Measurements from ENCODE around the gene ATL1. TPM values are rescaled to one million over a fixed set of nuclear protein-coding genes. Genes with fewer than 3 reads are reported as not detected.
A peak's percentile ranks its signal among the peaks of the same experiment; 100 is the strongest.

ATL1 gene
- total and polyA plus RNA-seq, 2 of the 13 experiments (the other 11 are each of a cell fraction or from before 2014, with no cell fraction given) = 0.60 to 0.65 TPM

DNA sequence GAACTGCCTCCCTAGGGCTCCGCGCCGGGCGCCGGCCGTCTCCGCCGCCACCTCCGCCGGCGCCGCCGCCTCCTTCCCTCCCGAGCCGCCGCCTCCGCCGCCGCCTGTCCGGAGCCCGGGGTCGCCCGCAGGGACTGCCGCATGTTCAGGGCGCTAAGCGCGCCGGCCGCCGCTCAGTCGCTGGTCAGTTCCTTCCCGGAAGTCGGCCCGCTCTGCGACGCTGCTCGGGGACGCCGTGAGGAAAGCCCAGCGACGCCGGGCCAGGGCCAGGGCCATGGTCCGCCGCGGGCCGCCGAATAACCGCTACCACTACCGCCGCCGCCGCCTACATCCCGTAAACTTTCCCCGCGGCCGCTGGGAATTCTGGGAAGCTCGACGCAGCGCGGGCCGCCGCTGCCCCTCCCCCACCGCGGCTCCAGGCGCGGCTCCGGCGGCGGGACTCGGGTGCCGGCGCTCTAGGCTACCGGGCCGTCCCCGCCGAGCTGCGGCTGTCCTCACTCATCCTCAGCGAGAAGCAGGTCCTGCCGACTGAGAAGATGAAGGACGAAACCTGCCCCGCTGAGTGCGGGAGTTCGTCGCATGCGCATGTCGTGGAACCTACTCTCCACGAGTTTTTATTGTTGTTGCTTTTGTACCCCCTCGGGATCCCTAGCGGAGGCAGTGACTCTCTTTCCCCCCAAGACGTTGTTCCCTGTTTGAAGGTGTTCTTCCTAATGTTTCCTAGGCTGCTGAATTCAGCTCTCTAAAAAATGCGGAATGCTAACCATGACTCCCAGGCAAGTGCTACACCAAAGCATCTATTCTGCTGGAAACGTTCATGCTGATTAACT lies 108.3 kb downstream of the ATL1 start, which contains the start of gene SAV1 (continued):
- TF ChIP-seq NR3C1 (CRISPR knock-in tag; IDR thresholded peaks at IDR 0.05) = no peak
- no peak for TF ChIP-seq ZNF136 (CRISPR knock-in tag; IDR thresholded peaks at IDR 0.05; ENCODE audit: low read depth)
- no peak for TF ChIP-seq TBL1XR1 (IDR thresholded peaks at IDR 0.05; ENCODE audit: borderline replicate concordance, low read length, partially characterized antibody)
- TF ChIP-seq CHCHD3 (CRISPR knock-in tag; IDR thresholded peaks at IDR 0.05) = no peak
- TF ChIP-seq SAP130 (CRISPR knock-in tag; IDR thresholded peaks at IDR 0.05; ENCODE audit: low read depth) = peak; percentile 85
- TF ChIP-seq ISX (CRISPR knock-in tag; conservative IDR thresholded peaks at IDR 0.05) = peak; percentile 69; the same call in 1 of the 2 replicates
- no peak for TF ChIP-seq ZNF530 (CRISPR knock-in tag; IDR thresholded peaks at IDR 0.05; ENCODE audit: low read depth)
- no peak for TF ChIP-seq CREB1 (IDR thresholded peaks at IDR 0.05)
- TF ChIP-seq CREB1 (CRISPR knock-in tag; IDR thresholded peaks at IDR 0.05) = no peak
- 0 out of 2 replicates have a peak, but pooled peaks have one; percentile 45 for TF ChIP-seq ZNF614 (CRISPR knock-in tag; IDR thresholded peaks at IDR 0.05; ENCODE audit: borderline replicate concordance)
- no peak for TF ChIP-seq PHF5A (CRISPR knock-in tag; IDR thresholded peaks at IDR 0.05; ENCODE audit: low read depth, unreplicated experiment)
- TF ChIP-seq ZFP36L2 (CRISPR knock-in tag; IDR thresholded peaks at IDR 0.05) = no peak
- no peak for TF ChIP-seq ZNF326 (CRISPR knock-in tag; IDR thresholded peaks at IDR 0.05; ENCODE audit: borderline replicate concordance)
- TF ChIP-seq, protein P1, sequence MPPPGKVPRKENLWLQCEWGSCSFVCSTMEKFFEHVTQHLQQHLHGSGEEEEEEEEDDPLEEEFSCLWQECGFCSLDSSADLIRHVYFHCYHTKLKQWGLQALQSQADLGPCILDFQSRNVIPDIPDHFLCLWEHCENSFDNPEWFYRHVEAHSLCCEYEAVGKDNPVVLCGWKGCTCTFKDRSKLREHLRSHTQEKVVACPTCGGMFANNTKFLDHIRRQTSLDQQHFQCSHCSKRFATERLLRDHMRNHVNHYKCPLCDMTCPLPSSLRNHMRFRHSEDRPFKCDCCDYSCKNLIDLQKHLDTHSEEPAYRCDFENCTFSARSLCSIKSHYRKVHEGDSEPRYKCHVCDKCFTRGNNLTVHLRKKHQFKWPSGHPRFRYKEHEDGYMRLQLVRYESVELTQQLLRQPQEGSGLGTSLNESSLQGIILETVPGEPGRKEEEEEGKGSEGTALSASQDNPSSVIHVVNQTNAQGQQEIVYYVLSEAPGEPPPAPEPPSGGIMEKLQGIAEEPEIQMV (CRISPR knock-in tag; IDR thresholded peaks at IDR 0.05; ENCODE audit: low read depth) = peak; percentile 80; the same call in 1 of the 2 replicates
- no peak for TF ChIP-seq SSRP1 (CRISPR knock-in tag; IDR thresholded peaks at IDR 0.05)
- TF ChIP-seq, protein P2, sequence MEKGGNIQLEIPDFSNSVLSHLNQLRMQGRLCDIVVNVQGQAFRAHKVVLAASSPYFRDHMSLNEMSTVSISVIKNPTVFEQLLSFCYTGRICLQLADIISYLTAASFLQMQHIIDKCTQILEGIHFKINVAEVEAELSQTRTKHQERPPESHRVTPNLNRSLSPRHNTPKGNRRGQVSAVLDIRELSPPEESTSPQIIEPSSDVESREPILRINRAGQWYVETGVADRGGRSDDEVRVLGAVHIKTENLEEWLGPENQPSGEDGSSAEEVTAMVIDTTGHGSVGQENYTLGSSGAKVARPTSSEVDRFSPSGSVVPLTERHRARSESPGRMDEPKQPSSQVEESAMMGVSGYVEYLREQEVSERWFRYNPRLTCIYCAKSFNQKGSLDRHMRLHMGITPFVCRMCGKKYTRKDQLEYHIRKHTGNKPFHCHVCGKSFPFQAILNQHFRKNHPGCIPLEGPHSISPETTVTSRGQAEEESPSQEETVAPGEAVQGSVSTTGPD (CRISPR knock-in tag; IDR thresholded peaks at IDR 0.05) = no peak
- no peak for TF ChIP-seq NFE2 (CRISPR knock-in tag; IDR thresholded peaks at IDR 0.05)
- TF ChIP-seq POGZ (CRISPR knock-in tag; IDR thresholded peaks at IDR 0.05) = peak; percentile 59; the same call in 1 of the 2 replicates
- TF ChIP-seq SMAD3 (CRISPR knock-in tag; IDR thresholded peaks at IDR 0.05) = no peak
- TF ChIP-seq SNAI1 (CRISPR knock-in tag; IDR thresholded peaks at IDR 0.05; ENCODE audit: borderline replicate concordance) = no peak
- TF ChIP-seq ZNF879 (CRISPR knock-in tag; IDR thresholded peaks at IDR 0.05) = no peak
- TF ChIP-seq PHF21A (CRISPR knock-in tag; IDR thresholded peaks at IDR 0.05) = peak; percentile 65; the same call in 1 of the 2 replicates
- TF ChIP-seq, protein P3, sequence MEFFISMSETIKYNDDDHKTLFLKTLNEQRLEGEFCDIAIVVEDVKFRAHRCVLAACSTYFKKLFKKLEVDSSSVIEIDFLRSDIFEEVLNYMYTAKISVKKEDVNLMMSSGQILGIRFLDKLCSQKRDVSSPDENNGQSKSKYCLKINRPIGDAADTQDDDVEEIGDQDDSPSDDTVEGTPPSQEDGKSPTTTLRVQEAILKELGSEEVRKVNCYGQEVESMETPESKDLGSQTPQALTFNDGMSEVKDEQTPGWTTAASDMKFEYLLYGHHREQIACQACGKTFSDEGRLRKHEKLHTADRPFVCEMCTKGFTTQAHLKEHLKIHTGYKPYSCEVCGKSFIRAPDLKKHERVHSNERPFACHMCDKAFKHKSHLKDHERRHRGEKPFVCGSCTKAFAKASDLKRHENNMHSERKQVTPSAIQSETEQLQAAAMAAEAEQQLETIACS (CRISPR knock-in tag; IDR thresholded peaks at IDR 0.05) = 0 out of 2 replicates have a peak, but pooled peaks have one; percentile 45
- TF ChIP-seq ZNF256 (CRISPR knock-in tag; conservative IDR thresholded peaks at IDR 0.05) = no peak
- no peak for TF ChIP-seq SMAD9 (CRISPR knock-in tag; IDR thresholded peaks at IDR 0.05)
- TF ChIP-seq SIX1 (CRISPR knock-in tag; IDR thresholded peaks at IDR 0.05; ENCODE audit: borderline replicate concordance) = no peak
- no peak for TF ChIP-seq HOXA9 (CRISPR knock-in tag; IDR thresholded peaks at IDR 0.05; ENCODE audit: borderline replicate concordance)

Data from HepG2 (cell line).